A549 (cell line): ENCODE data around the gene GHR. TPM values are rescaled to one million over a fixed set of nuclear protein-coding genes. Genes with fewer than 3 reads are reported as not detected.

Source experiments
- ATAC-seq, 2 experiments: fragments of 200-7000 bp in 1 of 2; fragments of >200 bp in 1 of 2; cut with Nextera tagmentation in 1 of 2; cut with Tn5 transposase in 1 of 2; 3 replicates each; pipeline versions ENCODE4 v1.8.0 to v1.9.1; 2018 to 2020; ENCODE audit warnings: mild to moderate bottlenecking in 1 of 2, moderate library complexity in 1 of 2
- CTCF ChIA-PET: fragments of 300-600 bp; sonication (Branson Sonifier 250); formaldehyde crosslinking; extraction: SDS; loops from one replicate; lab custom pipeline; 2021; ENCODE audit warnings: antibody characterized with exemption, inconsistent platforms; lab: Yijun Ruan, JAX
- POLR2A ChIA-PET: fragments of 350-600 bp; formaldehyde crosslinking; extraction: SDS; loops from one replicate; lab custom pipeline; 2021; ENCODE audit warnings: antibody characterized with exemption, inconsistent platforms; lab: Yijun Ruan, JAX
- DNase-seq, 2 experiments: peaks; one replicate each; pipeline versions ENCODE4 v3.0.0 to v3.0.0-alpha.2; 2011 to 2016; ENCODE audit warnings: low read depth in 1 of 2, low spot score in 1 of 2
- FAIRE-seq: peaks from 2 replicates; lab custom pipeline; 2011; peaks lifted over from hg19 to GRCh38; lab: Jason Lieb, UNC
- H3K27ac ChIP-seq, 2 experiments: fragments of >200 bp; sonication (Bioruptor Twin); formaldehyde crosslinking; 3 replicates each; pipeline ENCODE4 v1.5.1; 2016 to 2017
- H3K4me1 ChIP-seq: fragments of >200 bp; sonication (Bioruptor Twin); formaldehyde crosslinking; 3 replicates; pipeline ENCODE4 v1.6.1; 2016
- H3K4me2 ChIP-seq: fragments of >200 bp; sonication (Bioruptor Twin); formaldehyde crosslinking; 3 replicates; pipeline ENCODE4 v1.6.1; 2016
- H3K4me3 ChIP-seq: fragments of >200 bp; sonication (Bioruptor Twin); formaldehyde crosslinking; 3 replicates; pipeline ENCODE4 v1.5.1; 2016
- H3K9me3 ChIP-seq: fragments of >200 bp; sonication (Bioruptor Twin); formaldehyde crosslinking; 3 replicates; pipeline ENCODE4 v1.6.1; 2016
- CBX2 ChIP-seq: fragments of 200-600 bp; sonication (generic); IDR thresholded peaks from 2 replicates; pipeline ENCODE4 v1.6.1; 2016; ENCODE audit warnings: low read depth, mild to moderate bottlenecking, borderline replicate concordance
- CBX8 ChIP-seq: fragments of 200-600 bp; sonication (generic); IDR thresholded peaks from 2 replicates; pipeline ENCODE4 v1.6.1; 2016
- CEBPB ChIP-seq, 2 experiments: fragments of >200 bp in 1 of 2; sonication (Bioruptor Twin) in 1 of 2; formaldehyde crosslinking in 1 of 2; IDR thresholded peaks; 2 replicates each; pipeline ENCODE4 v1.6.1; 2012 to 2016
- EHF ChIP-seq: fragments of 250-450 bp; sonication (Bioruptor Pico); IDR thresholded peaks from 2 replicates; pipeline ENCODE4 v1.5.0; 2020; ENCODE audit warnings: mild to moderate bottlenecking
- EP300 ChIP-seq, 2 experiments: fragments of >200 bp; sonication (Bioruptor Twin); formaldehyde crosslinking; IDR thresholded peaks; 2 replicates in 1 of 2; 3 replicates in 1 of 2; pipeline ENCODE4 v1.6.1; 2016 to 2017
- FOSL2 ChIP-seq, 2 experiments: fragments of 450-650 bp in 1 of 2; fragments of >200 bp in 1 of 2; sonication (Bioruptor Twin) in 1 of 2; formaldehyde crosslinking; IDR thresholded peaks; 2 replicates each; pipeline versions ENCODE4 v1.5.0 to v1.6.1; 2016 to 2020; ENCODE audit warnings: mild to moderate bottlenecking in 1 of 2, moderate library complexity in 1 of 2
- FOXS1 ChIP-seq: fragments of 250-450 bp; sonication (Bioruptor Pico); IDR thresholded peaks from 2 replicates; pipeline ENCODE4 v1.5.0; 2020; ENCODE audit warnings: mild to moderate bottlenecking, moderate library complexity
- GATA3 ChIP-seq: IDR thresholded peaks from 2 replicates; pipeline ENCODE4 v1.6.1; 2012; ENCODE audit warnings: borderline replicate concordance
- HDAC2 ChIP-seq: fragments of 200-600 bp; sonication (generic); IDR thresholded peaks from 2 replicates; pipeline ENCODE4 v1.6.1; 2016
- HEYL ChIP-seq: fragments of 250-450 bp; sonication (Bioruptor Pico); IDR thresholded peaks from 2 replicates; pipeline ENCODE4 v1.8.0; 2021; ENCODE audit warnings: mild to moderate bottlenecking, moderate library complexity
- HMGXB4 ChIP-seq: fragments of 250-450 bp; sonication (Bioruptor Pico); IDR thresholded peaks from 2 replicates; pipeline ENCODE4 v1.5.0; 2021; ENCODE audit warnings: mild to moderate bottlenecking, moderate library complexity, borderline replicate concordance
- JUNB ChIP-seq: fragments of >200 bp; sonication (Bioruptor Twin); formaldehyde crosslinking; IDR thresholded peaks from 2 replicates; pipeline ENCODE4 v1.6.1; 2016
- NFE2L2 ChIP-seq: fragments of 150-350 bp; conservative IDR thresholded peaks from 2 replicates; pipeline ENCODE4 v1.6.1; 2014; ENCODE audit warnings: low read length
- PHF8 ChIP-seq: fragments of 200-600 bp; sonication (generic); IDR thresholded peaks from 2 replicates; pipeline ENCODE4 v1.6.1; 2016; ENCODE audit warnings: low read depth, mild to moderate bottlenecking, antibody characterized with exemption, moderate library complexity, borderline replicate concordance
- RAD21 ChIP-seq, 2 experiments: fragments of >200 bp in 1 of 2; sonication (Bioruptor Twin) in 1 of 2; formaldehyde crosslinking in 1 of 2; IDR thresholded peaks in 1 of 2; conservative IDR thresholded peaks in 1 of 2; 2 replicates in 1 of 2; 3 replicates in 1 of 2; pipeline ENCODE4 v1.6.1; 2012 to 2018; ENCODE audit warnings: inconsistent platforms in 1 of 2
- RARB ChIP-seq: fragments of 250-450 bp; sonication (Bioruptor Pico); IDR thresholded peaks from 2 replicates; pipeline ENCODE4 v1.8.0; 2021; ENCODE audit warnings: mild to moderate bottlenecking, moderate library complexity
- RFX5 ChIP-seq: fragments of 450-650 bp; IDR thresholded peaks from 2 replicates; pipeline ENCODE4 v1.7.1; 2014; ENCODE audit warnings: antibody characterized with exemption, mild to moderate bottlenecking, moderate library complexity
- TP53 ChIP-seq: fragments of 250-450 bp; sonication (Bioruptor Pico); IDR thresholded peaks from 2 replicates; pipeline ENCODE4 v1.5.0; 2021; ENCODE audit warnings: mild to moderate bottlenecking, moderate library complexity
- USF2 ChIP-seq: fragments of 450-650 bp; IDR thresholded peaks from 2 replicates; pipeline ENCODE4 v1.6.1; 2014; ENCODE audit warnings: antibody characterized with exemption
- ZC3H11A ChIP-seq: fragments of 450-650 bp; IDR thresholded peaks from 2 replicates; pipeline ENCODE4 v1.6.1; 2014; ENCODE audit warnings: antibody characterized with exemption, mild to moderate bottlenecking
- ZFP36 ChIP-seq: fragments of 450-650 bp; IDR thresholded peaks from 2 replicates; pipeline ENCODE4 v1.6.1; 2014; ENCODE audit warnings: borderline replicate concordance; ENCODE audit not compliant: partially characterized antibody
- ZNF302 ChIP-seq: fragments of 250-450 bp; sonication (Bioruptor Pico); IDR thresholded peaks from 2 replicates; pipeline ENCODE4 v1.9.0; 2021; ENCODE audit warnings: inconsistent platforms, mild to moderate bottlenecking, moderate library complexity
- ZSCAN20 ChIP-seq: fragments of 250-450 bp; sonication (Bioruptor Pico); IDR thresholded peaks from 2 replicates; pipeline ENCODE4 v1.8.0; 2022; ENCODE audit warnings: mild to moderate bottlenecking, moderate library complexity
- WGBS: methylation state at CpG from one replicate; pipeline ENCODE4 v1.1.6; 2017; ENCODE audit errors: missing lambda C conversion rate; 5-methylcytosine and 5-hydroxymethylcytosine counted together
- polyA plus RNA-seq, 4 experiments: library from polyadenylated mRNA; depleted of rRNA in 3 of 4; stranded (reverse); fragments of >200 nt; fragmentation: RNase III in 1 of 4; extraction: RNeasy Plus Mini Kit Qiagen cat#74134 plus additional on column Dnase treatment in 1 of 4; gene quantifications; 2 replicates in 3 of 4; 3 replicates in 1 of 4; pipeline ENCODE4 v1.2.3, GENCODE V29; 2011 to 2017
- TF ChIP-seq, protein P1 (sequence below): IDR thresholded peaks from 2 replicates; pipeline ENCODE4 v1.6.1; 2012
- TF ChIP-seq, protein P2 (sequence below): IDR thresholded peaks from 2 replicates; pipeline ENCODE4 v1.6.1; 2012
- TF ChIP-seq, protein P3 (sequence below): fragments of >200 bp; sonication (Bioruptor Twin); formaldehyde crosslinking; IDR thresholded peaks from 2 replicates; pipeline ENCODE4 v1.6.1; 2016
- TF ChIP-seq, protein P4 (sequence below): IDR thresholded peaks from 2 replicates; pipeline ENCODE4 v1.6.1; 2012; ENCODE audit warnings: low read depth, borderline replicate concordance
- TF ChIP-seq, protein P5 (sequence below): fragments of >200 bp; sonication (Bioruptor Twin); formaldehyde crosslinking; IDR thresholded peaks from 3 replicates; pipeline ENCODE4 v1.6.1; 2016

The GHR gene
- polyA plus RNA-seq, 2 of the 4 experiments (the other 2 are of a cell fraction) = 0.05 TPM; not detected in 1

DNA sequence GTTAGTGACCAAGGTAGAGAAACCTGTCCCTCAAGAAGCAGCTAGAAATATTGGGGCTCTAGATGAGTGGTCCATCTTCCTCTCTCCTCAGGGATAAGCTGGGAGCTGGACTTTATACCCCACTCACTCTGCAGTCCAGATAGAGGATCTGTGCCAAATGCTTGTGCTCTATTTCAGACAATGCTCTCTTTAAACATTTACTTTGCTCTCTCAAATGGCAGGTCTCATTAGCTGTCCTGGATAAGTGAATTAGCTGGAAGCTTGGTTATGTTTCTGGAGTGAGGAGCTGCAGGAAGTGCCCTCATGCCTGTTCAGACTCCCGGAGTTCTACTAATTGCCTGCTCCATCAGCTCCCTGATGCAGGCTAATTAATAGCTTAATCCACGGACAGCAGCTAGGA is 182.3 kb downstream of the GHR start:
- CTCF ChIA-PET = interaction anchor here (2.1 kb wide), 1 partner anchor 22 kb away, joined by 7 read pairs; no protein-coding TSS in a partner anchor
- FAIRE-seq (no peak), ATAC-seq (no peak), DNase-seq (no peak)
- no peak overlapping the region for H3K4me3 ChIP-seq
- H3K4me1 ChIP-seq = no peaks in the 10 kb centered on the region
- no peak overlapping the region for H3K27ac ChIP-seq
- 0% methylated on average over 2 of the region's 2 CpGs for WGBS
- no peaks in the 10 kb centered on the region for H3K9me3 ChIP-seq
- TF ChIP-seq HMGXB4 (CRISPR knock-in tag) (no peak), ZNF302 (no peak), RARB (CRISPR knock-in tag) (no peak), RFX5 (no peak), FOXS1 (CRISPR knock-in tag) (no peak), CEBPB (IDR thresholded peaks at IDR 0.05) (no peak), HDAC2 (no peak), NFE2L2 (no peak), ZFP36 (no peak), PHF8 (no peak), GATA3 (no peak), ZSCAN20 (CRISPR knock-in tag) (no peak), RAD21 (conservative IDR thresholded peaks at IDR 0.05 in 1 of 2, IDR thresholded peaks at IDR 0.05 in 1 of 2) (no peak), ZC3H11A (no peak)
- TF ChIP-seq, protein P1, sequence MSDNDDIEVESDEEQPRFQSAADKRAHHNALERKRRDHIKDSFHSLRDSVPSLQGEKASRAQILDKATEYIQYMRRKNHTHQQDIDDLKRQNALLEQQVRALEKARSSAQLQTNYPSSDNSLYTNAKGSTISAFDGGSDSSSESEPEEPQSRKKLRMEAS = no peak
- H3K4me2 ChIP-seq = no peak overlapping the region
- POLR2A ChIA-PET = no interaction called here

- no peak overlapping the region for H3K4me2 ChIP-seq
- H3K9me3 ChIP-seq = no peaks in the 10 kb centered on the region
- no peak for FAIRE-seq
- 10% methylated on average over 4 of the region's 4 CpGs for WGBS
- H3K4me3 ChIP-seq = no peak overlapping the region
- ChIA-PET POLR2A (no interaction called here), CTCF (interaction anchor here (2.1 kb wide), 1 partner anchor 23 kb away, joined by 7 read pairs; no protein-coding TSS in a partner anchor)
- no peak for TF ChIP-seq RARB (CRISPR knock-in tag)
- TF ChIP-seq USF2 = no peak
- TF ChIP-seq, protein P1 = no peak
- no peak for TF ChIP-seq HEYL (CRISPR knock-in tag)
- TF ChIP-seq CBX2 = no peak
- TF ChIP-seq ZSCAN20 (CRISPR knock-in tag) = no peak
- TF ChIP-seq FOSL2 (IDR thresholded peaks at IDR 0.05) = no peak
- TF ChIP-seq FOSL2 (CRISPR knock-in tag; IDR thresholded peaks at IDR 0.05) = no peak
- TF ChIP-seq EP300 (IDR thresholded peaks at IDR 0.05) = no peak
- TF ChIP-seq, protein P2, sequence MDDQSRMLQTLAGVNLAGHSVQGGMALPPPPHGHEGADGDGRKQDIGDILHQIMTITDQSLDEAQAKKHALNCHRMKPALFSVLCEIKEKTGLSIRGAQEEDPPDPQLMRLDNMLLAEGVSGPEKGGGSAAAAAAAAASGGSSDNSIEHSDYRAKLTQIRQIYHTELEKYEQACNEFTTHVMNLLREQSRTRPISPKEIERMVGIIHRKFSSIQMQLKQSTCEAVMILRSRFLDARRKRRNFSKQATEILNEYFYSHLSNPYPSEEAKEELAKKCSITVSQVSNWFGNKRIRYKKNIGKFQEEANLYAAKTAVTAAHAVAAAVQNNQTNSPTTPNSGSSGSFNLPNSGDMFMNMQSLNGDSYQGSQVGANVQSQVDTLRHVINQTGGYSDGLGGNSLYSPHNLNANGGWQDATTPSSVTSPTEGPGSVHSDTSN = no peak
- no peak for TF ChIP-seq GATA3
- TF ChIP-seq JUNB = no peak
- TF ChIP-seq, protein P3, sequence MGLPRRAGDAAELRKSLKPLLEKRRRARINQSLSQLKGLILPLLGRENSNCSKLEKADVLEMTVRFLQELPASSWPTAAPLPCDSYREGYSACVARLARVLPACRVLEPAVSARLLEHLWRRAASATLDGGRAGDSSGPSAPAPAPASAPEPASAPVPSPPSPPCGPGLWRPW = no peak
- no peak for TF ChIP-seq CBX8
- TF ChIP-seq EHF (CRISPR knock-in tag) = no peak
- no peak for TF ChIP-seq CEBPB (IDR thresholded peaks at IDR 0.05)
- TF ChIP-seq TP53 = no peak
- TF ChIP-seq, protein P4, sequence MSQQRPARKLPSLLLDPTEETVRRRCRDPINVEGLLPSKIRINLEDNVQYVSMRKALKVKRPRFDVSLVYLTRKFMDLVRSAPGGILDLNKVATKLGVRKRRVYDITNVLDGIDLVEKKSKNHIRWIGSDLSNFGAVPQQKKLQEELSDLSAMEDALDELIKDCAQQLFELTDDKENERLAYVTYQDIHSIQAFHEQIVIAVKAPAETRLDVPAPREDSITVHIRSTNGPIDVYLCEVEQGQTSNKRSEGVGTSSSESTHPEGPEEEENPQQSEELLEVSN = no peak
- TF ChIP-seq, protein P5, sequence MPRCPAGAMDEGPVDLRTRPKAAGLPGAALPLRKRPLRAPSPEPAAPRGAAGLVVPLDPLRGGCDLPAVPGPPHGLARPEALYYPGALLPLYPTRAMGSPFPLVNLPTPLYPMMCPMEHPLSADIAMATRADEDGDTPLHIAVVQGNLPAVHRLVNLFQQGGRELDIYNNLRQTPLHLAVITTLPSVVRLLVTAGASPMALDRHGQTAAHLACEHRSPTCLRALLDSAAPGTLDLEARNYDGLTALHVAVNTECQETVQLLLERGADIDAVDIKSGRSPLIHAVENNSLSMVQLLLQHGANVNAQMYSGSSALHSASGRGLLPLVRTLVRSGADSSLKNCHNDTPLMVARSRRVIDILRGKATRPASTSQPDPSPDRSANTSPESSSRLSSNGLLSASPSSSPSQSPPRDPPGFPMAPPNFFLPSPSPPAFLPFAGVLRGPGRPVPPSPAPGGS = no peak
- no peak for TF ChIP-seq ZFP36
- DNase-seq = no peak
- no peak overlapping the region for H3K27ac ChIP-seq
- no peaks in the 10 kb centered on the region for H3K4me1 ChIP-seq
- ATAC-seq = no peak
Observed at GRCh38 chr5:42606464-42606869, 183.2 kb downstream of the GHR start.
